Measurements from ENCODE around the gene COMMD7.
"Not testable (repeated sequence)": the region's sequence is repeated elsewhere in the genome, so short reads cannot be mapped to it uniquely, and the experiment has no call there.

COMMD7 gene

DNA sequence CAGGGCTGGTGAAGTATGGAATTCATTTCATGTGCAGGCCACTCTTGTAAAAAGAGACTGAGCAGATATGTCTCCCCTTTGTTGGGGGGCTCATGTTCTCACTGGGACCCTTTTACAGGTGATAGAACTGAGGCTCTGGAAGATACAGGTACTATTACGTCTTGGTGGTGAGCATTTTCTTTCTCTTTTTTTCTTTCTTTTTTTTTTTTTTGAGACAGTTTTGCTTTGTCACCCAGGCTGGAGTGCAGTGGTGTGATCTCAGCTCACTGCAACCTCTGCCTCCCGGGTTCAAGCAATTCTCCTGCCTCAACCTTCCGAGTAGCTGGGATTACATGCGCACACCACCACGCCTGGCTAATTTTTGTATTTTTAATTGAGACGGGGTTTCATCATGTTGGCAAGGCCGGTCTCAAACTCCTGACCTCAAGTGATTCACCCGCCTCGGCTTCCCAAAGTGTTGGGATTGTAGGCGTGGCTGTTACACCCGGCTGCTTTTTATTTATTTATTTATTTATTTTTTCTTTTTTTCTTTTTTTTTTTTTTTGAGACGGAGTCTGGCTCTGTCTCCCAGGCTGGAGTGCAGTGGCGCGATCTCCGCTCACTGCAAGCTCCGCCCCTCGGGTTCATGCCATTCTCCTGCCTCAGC, 22.1 kb upstream of the COMMD7 start:
- DNase-seq, result not testable (repeated sequence)

DNA sequence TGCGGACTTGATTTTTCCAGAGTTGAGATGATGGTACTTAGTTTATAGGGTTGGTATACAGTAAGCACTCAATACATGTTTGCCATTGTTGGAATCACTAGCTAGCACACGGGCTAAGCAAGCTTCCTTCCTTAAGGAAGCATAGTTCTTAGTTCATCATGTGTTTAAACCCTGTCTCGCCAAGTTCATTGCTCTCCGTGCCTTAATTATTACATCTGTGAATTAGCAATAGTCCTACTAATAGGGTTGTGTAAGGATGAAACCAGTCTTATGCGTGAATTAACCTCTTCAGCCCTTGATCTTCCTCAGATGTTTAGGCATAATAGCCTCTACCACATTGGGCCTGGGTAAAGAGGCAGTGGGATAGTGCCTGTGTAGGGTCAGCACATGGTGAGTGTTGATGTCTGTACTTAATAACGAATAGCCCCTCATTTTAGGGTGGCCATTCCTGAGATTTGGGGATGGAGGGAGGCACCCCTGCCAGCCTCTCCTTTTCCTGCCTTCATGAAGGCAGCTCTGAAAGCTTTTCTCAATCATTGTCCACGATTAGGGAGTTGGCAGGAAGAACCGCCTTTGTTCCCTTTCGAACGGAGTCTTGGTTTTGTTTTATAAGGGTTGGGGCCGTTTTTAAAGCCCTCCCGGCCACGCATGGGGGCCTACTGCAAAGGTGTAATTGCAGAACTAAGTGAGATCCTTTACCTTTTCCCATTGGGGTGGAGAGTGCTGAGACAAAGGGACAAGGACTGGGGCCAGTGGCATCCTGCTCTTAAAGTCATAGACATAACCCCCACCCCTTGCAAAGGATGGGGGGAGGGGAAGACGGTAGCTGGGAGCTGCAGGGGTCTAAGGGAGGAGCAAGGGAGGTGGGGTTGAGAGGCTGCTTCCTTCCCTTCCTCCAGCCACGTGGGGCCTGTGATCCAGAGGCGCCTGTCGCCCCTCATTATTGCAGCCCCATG, 21.0 kb upstream of the COMMD7 start:
- DNase-seq, result no peak

DNA sequence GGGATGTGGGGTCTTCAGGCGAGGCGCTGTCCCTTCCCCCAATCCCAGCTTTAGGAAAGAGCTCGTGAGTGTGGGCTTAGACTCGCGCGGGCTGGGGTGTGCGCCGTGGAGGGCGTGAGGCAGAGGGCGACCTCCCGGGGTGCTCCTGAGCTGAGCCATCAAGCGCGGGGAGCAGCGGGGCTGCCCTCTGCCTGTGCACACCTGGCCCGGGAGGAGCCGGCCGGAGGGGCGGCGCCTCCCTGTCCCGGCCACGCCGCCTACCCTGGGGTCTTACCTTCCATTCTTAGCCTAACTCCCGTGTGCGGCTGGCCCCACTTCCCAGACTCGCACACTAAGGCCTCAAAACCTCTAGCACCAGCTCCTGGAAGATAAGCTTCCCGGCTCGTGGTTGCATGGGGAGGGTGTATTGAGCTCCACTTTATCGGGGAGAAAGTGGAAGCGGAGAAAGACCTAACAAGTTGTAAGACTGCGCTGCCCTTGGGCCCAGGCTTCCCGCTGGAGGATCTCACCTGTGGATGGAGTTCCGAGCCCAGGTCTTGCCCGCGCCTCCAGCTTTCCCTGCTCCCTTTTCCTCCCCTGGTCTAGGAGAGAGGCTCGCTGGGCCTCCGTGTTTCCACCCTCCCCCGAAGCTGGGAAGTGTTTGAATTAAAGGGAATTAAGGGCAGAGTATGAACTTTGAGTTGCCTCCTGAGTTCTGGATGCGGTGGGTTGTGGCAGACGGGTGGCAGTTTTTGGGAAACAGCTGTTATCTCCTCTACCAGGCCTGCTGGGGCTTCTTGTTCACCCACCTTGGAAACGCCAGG, 20.1 kb upstream of the COMMD7 start:
- no peak for DNase-seq

DNA sequence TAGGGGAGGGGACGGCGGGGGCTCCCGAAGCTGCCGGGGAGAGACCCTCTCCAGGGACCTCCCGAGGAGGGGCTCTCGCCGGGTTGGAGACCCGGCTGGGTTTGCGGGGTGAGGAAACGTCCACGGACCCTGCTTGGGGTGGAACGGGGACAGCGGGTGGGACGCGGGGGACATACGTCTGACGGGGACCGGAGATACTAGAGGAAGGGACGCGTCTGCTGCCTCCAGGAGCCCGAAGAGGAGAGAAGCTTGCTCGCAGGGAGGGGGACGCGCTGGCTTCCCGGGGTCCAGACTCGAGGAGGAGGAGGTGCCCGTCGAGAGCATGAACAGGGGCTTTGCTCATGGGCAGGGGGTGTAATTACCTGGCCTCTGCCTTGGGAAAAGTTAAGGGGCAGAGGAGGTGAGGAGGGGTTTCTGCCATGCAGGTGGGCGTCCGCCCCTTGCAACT, 19.5 kb upstream of the COMMD7 start:
- no peak for DNase-seq

DNA sequence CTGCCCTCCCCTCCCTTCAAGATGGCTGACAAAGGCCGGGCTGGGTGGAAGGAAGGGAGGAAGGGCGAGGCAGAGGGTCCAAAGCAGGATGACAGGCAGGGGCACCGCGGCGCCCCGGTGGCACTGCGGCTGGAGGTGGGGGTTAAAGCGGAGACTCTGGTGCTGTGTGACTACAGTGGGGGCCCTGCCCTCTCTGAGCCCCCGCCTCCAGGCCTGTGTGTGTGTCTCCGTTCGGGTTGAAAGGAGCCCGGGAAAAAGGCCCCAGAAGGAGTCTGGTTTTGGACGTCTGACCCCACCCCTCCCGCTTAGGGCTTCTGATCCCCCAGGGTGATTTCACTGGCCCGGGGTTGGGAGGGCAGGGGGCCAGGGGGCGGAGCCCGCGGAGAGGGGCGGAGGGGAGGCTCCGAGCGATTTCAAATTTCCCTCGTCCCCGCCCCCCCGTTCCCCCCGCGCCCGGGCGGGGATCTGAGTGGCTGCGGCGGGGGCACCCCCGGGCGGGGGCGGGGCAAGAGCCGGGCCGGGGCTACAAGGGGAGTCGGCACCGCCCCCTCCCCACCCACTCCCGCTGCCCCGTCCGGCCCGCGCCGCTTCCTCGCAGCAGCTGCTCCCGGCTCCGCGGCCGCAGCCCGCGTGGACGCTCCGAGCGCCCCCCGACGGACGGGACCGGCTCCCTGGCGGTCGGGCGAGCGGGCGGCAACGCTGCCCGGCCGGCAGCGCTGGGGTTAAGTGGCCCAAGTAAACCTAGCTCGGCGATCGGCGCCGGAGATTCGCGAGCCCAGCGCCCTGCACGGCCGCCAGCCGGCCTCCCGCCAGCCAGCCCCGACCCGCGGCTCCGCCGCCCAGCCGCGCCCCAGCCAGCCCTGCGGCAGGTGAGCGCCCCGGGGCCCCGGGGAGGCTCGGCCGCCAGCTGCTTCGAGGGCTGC, 18.8 kb upstream of the COMMD7 start, which contains the start of gene DNMT3B:
Gene DNMT3B (plus strand): TSS at position 555 of the 923 bp plus-strand sequence. CDS start 17,939 bp downstream, outside the sequence.
- peak; percentile 61 to 65 for DNase-seq

DNA sequence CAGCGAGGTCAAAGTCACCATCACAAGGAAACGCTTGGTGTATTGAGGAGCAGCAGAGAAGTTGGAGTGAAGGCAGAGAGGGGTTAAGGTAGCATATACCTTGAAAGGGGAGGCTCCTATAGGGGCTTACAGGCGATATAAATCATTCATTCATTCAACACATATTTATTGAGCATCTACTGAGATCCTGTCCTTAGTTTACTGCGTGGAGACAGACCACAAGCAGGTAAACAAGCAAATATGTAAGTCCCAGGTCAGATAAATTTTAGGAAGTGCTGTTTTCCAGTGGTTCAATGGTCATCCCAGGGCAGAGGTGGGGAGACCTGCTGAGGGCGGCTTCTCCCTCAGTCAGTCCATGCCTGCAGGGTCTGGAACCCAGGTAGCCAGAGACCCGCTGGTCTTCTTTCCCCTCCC, 18.2 kb upstream of the COMMD7 start:
- no peak for DNase-seq

DNA sequence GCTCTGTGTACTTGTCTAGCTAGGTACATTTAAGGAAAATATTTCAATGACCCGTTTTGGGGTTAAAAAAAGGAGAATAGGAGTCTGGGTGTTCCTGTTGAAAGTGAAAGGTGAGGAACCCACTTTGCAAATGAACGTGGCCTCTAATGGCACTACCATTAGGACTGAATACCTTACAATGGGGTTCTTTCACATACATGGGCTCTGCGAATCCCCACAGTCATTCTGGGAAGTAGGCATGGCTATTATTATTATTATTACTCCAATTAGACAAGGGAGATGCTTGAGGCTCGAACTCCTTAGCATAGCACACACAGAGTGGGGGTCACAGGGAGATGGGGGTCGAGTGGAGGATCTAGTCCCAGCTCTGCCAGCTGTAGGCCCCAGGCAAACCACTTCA, 12.9 kb upstream of the COMMD7 start:
- no peak for DNase-seq

DNA sequence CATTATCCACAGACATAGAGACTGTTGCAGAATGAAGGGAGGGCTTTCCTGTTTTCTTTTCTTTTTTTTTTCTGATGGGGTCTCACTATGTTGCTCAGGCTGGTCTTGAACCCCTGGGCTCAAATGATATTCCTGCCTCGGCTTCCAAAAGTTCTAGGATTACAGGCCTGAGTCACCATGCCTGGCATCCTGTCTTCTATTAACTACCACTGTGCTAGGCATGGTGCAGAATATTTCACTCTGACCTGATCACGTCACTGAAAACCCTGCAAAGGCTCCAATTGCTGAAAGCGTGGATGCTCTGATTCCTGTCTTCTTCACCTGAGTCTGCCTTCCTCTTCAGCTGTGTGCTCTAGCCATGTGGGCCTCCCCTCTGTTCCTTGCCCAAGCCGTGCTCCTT, 10.5 kb upstream of the COMMD7 start:
- no peak for DNase-seq

DNA sequence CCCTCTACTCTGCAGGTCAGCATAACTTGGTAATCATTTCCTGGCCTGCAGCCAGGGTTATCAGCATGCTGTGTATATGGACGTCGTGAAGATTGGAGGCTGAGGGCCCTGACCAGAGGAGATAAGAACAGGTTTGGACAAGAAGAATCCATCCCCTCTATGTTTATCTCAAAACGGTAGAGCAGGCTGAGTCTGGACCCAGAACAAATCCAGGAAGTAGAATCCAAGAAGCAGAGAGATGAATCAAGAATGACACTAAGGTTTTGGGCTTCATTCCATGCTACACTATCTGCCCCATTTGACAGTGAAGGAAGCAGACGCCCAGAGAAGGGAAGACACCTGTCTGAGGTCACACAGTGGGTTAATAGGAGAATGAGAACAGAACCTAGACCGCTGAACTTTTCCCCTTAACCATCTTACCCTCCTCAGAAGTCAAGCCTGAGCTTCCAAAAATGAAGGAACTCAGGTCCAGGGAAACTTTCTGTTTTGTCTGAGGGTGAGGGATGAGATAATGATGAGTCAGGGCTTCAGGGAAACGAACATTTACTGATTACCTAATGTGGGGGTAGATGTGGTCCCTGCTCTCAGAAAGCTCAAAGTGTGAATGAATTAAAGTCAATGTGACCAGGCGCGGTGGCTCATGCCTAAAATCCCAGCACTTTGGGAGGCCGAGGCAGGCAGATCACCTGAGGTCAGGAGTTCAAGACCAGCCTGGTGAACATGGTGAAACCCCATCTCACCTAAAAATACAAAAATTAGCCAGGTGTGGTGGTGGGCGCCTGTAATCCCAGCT, 9.4 kb upstream of the COMMD7 start:
- no peak for DNase-seq

DNA sequence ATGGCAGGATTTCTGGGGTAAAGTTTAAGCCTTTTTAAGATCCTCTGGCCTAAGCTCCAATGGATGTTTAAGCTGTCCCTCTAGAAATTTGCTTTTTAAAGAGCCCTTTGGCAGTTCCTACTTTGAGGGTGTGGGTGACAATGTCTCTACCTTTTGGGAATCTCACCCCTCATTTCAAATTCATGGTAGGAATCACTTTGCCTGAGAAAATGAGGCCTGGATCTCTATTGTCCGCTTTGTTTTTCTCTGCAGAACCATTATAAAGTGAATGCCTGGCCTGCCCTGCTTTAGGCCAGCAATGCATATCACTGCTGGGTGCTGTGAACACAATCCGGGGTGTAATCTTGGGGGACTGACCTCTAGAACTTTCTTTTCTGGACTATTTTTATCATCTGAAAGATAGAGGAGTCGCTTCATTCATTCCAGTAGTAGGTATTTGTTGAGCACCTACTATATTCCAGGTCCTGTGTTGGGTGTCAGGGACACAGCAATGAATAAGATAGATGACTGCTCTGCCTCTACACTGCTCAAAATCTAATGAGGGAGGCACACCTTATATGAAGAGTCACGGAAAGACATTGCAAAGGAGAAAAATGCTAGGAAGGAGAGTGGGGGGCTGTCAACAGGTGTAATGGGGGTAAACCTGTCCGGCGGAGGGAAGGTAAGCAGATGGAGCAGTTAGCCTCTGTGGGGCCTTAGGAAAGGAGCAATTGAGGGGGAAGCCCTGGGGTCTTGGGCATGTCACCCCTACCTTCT, 8.6 kb upstream of the COMMD7 start:
- DNase-seq, result no peak

DNA sequence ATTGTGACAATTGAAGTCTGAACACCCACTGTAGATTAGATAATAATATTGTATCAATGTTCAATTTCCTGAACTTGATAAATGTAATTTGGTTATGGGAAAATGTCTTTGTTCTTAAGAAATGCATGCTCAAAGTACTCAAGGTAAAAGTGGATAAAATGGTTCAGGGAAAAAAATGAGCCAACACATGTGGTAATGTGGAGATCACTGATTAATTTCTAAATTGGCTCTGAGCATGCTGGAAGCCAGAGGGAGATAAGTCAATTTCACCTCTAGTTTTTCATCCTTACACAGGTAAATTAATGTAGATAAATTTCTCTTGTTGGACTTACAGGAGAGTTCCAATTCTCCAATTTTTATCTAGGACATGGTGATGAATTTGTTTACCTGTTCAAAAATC, 8.0 kb upstream of the COMMD7 start:
- no peak for DNase-seq

DNA sequence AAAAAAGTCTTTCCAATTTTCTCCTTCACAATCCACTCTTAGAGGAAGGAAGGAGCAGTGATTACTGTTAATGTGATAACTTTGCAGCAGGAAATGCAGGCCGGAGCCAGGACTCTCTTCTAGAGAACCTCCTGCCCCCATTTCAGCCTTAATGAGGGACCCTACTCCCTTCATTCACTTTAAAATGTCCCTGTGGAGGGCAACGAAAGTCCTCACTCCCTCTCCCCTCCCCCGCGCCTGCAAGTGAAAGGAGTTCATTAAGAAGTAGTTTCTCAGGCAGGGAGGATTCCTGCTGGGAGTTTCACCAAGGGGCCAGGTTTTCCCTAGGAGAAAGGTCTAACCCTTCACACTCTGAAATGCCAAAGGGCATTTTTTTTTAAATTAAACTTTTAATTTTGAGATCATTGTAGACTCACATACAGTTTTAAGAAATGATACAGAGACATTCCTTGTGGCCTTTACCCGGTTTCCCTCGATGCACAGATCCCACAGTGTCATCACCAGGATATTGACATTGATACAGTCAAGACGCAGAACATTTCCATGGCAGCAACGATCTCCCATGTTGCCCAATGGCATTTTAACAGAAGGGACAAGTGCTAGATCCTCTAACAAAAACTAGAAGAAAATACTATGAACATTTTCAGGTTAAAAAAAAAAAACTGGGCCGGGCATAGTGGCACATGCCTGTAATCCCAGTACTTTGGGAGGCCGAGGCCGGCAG, 6.8 kb upstream of the COMMD7 start:
- no peak for DNase-seq

DNA sequence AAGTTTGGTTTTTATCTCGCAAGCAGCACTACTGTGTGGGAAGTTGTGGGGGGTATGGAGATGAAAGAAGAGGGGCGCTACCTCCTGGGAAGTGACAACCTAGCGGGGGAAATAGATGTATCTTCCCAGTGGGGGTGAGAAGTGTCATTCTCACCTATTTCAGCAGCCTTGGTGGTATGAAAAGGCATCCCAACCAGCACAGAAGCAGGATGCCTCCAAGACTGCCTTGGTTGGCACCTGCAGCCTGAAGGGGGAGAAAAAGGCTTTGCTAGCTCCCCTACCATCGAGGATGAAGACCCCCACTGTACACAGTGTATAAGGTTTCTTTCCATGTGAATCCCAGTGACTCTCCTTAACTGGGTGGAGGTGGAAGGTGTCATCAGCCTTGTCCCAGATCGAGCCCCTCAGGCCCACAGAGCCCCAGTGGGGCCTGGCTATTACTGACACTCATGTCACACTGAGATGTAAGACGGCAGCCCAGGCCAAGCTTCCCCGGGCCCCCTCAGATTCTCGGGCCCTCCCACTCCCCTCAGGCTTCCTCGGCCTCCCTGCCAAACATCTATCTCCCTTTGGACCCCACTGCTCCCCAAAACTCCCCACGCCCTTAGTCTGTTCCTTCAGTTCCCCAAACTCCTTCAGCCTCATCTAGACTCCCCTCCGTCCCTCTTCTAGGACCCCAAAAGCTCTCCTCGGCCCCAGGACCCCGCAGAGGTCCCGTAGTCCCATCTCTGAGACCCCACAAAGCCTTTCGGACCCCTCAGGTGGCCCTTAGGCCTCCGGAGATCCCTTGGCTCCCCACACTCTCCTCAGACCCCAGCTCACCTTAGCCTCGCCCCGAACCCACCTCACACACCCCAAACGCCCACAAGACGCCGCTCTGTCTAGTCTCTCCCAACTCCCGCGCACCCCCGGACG, 688 bp downstream of the COMMD7 start:
- DNase-seq, result no peak

DNA sequence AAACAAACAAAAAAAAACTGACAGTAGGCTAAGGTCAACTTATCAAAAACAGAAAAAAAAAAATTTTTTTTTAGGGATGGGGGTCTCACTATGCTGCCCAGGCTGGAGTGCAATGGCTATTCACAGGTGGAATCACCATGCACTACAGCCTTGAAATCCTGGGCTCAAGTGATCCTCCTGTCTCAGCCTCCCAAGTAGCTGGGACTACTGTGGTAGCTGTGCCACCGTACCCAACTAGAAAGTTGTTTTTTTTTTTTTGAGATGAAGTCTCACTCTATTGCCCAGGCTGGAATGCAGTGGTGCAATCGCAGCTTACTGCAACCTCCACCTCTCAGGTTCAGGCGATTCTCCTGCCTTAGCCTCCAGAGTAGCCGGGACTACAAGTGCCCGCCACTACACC, 2.1 kb downstream of the COMMD7 start:
- DNase-seq, result no peak

DNA sequence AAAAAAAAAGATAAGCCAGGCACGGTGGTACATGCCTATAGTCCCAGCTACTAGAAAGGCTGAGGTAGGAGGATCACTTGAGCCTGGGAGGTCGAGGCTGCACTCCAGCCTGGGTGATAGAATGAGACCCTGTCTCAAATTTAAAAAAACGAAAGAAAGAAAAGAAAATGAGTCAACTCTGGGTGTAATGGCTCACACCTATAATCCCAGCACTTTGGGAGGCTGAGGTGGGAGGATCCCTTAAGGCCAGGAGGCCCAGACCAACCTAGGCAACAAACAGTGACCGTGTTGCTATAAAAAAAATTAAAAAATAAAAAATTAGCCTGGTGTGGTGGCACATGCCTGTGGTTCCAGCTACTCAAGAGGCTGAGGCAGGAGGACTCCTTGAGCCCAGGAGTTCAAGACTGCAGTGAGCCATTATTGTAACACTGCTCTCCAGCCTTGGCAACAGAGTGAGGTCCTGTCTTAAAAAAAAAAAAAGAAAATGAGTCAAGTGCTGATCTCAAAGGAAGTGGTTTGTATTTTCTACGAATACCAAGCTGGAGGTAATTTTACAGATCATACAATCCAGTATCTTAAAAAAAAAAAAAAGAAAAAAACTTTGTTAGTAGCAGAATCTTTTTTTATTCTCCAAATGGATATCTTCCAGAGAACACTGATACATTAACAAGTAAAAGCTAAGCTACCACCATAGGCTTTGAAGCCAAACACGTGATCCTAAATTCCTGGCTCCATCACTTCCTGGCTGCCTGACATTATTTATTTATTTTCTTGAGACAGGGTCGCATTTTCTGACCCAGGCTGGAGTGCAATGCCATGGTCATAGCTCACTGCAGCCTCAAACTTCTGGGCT, 5.7 kb downstream of the COMMD7 start:
- DNase-seq, result peak; percentile 6 to 29

DNA sequence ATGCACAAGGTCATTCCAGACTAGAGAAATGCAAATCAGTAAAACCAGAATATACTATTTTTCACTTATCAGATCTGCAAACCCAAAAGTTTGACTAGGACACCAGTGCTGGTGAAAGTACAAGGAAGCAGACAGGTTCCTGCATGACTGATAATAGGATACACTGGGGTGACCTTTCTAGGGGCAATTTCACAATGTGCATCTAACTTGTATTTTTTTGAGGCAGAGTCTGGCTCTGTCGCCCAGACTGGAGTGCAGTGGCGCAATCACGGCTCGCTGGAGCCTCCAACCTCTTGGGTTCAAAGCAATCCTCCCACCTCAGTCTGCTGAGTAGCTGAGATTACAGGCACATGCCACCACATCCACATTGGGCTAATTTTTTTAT, 11.4 kb downstream of the COMMD7 start:
- no peak for DNase-seq

DNA sequence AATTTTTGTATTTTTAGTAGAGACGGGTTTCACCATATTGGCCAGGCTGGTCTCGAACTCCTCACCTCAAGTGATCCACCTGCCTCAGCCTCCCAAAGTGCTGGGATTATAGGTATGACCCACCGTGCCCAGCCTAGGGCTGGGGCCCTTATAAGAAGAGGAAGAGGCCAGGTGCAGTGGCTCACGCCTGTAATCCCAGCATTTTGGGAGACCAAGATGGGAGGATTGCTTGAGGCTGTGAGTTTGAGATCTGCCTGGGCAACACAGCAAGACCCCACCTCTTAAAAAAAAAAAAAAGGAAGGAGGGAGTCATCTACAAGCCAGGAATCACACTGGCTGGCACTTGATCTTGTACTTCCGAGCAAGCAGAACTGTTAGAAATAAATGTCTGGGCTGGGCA, 13.9 kb downstream of the COMMD7 start:
- DNase-seq, result not testable (repeated sequence)

DNA sequence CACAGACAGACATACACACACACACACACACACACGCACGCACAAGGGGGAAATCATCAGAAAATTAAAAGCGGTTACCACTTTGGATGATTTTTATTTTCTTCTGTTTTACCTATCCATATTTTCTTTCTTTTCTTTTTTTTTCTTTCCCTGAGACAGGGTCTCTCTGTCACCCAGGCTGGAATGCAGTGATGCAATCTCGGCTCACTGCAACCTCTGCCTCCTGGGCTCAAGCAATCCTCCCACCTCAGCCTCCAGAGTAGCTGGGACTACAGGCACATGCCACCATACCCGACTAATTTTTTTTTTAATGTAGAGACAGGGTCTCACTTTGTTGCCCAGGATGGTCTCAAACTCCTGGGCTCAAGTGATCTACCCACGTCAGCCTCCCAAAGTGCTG, 14.8 kb downstream of the COMMD7 start:
- not testable (repeated sequence) for DNase-seq
